ENCODE measurements around the gene OLFM1. TPM values are rescaled to one million over a fixed set of nuclear protein-coding genes. Genes with fewer than 3 reads are reported as not detected.

Gene OLFM1
- total RNA-seq, 1 experiment from 2014 or later: 3.5 TPM

DNA sequence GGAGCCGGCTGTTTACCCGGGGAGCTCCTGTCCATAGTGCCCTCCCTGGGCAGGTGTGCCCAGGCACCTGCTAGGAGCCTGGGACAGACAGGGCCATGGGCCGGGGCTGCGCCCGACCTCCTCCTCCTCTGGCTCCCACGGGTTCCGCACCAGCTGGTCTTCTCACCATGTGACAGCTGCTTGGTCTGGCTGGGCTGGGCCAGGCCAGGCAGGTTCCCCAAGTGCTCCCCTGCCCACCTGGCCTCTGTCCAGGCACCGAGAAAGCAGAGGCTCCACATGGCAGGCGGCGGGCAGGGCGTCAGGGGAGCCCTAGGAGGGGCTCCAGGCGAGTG, 60.0 kb downstream of the OLFM1 start:
- no peaks in the 10 kb centered on the region for H4K20me1 ChIP-seq (ENCODE audit: insufficient read depth)
- intact Hi-C loops (cut with micrococcal nuclease): no loop called here
- H3K4me1 ChIP-seq (ENCODE audit: control insufficient read depth in 1 of 2, insufficient read depth in 2 of 2, low read length in 2 of 2): peaks cover 8 to 14% of the 10 kb centered on the region in 2 experiments; a peak in 3 of 4 replicates
- H3K4me3 ChIP-seq (replicated peaks in 1 of 2; ENCODE audit: low read depth in 1 of 2, low read length in 2 of 2): no peak overlapping the region
- TF ChIP-seq ZFX (IDR thresholded peaks at IDR 0.05) (no peak), SP1 (IDR thresholded peaks at IDR 0.05; ENCODE audit: low read depth) (no peak), CBX3 (IDR thresholded peaks at IDR 0.05; ENCODE audit: low read depth) (no peak), CEBPB (IDR thresholded peaks at IDR 0.05; ENCODE audit: low read depth) (no peak), FOSL1 (IDR thresholded peaks at IDR 0.05; ENCODE audit: low read depth) (no peak), EGR1 (IDR thresholded peaks at IDR 0.05; ENCODE audit: low read depth) (no peak), TCF7L2 (IDR thresholded peaks at IDR 0.05; ENCODE audit: borderline replicate concordance, extremely low read depth, insufficient read depth, insufficient read length) (no peak), POLR2A (IDR thresholded peaks at IDR 0.05; ENCODE audit: borderline replicate concordance, extremely low read depth, insufficient read depth, insufficient read length) (no peak), YY1 (IDR thresholded peaks at IDR 0.05; ENCODE audit: extremely low read depth, insufficient replicate concordance, low read depth, low read length) (no peak), JUND (IDR thresholded peaks at IDR 0.05) (no peak), SIN3A (IDR thresholded peaks at IDR 0.05; ENCODE audit: low read depth) (no peak), ELF1 (IDR thresholded peaks at IDR 0.05; ENCODE audit: borderline replicate concordance, low read depth) (no peak)
- TF ChIP-seq, protein P1, sequence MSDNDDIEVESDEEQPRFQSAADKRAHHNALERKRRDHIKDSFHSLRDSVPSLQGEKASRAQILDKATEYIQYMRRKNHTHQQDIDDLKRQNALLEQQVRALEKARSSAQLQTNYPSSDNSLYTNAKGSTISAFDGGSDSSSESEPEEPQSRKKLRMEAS (IDR thresholded peaks at IDR 0.05): no peak
- TF ChIP-seq, protein P2, sequence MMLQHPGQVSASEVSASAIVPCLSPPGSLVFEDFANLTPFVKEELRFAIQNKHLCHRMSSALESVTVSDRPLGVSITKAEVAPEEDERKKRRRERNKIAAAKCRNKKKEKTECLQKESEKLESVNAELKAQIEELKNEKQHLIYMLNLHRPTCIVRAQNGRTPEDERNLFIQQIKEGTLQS (IDR thresholded peaks at IDR 0.05): no peak
- TF ChIP-seq, protein P3, sequence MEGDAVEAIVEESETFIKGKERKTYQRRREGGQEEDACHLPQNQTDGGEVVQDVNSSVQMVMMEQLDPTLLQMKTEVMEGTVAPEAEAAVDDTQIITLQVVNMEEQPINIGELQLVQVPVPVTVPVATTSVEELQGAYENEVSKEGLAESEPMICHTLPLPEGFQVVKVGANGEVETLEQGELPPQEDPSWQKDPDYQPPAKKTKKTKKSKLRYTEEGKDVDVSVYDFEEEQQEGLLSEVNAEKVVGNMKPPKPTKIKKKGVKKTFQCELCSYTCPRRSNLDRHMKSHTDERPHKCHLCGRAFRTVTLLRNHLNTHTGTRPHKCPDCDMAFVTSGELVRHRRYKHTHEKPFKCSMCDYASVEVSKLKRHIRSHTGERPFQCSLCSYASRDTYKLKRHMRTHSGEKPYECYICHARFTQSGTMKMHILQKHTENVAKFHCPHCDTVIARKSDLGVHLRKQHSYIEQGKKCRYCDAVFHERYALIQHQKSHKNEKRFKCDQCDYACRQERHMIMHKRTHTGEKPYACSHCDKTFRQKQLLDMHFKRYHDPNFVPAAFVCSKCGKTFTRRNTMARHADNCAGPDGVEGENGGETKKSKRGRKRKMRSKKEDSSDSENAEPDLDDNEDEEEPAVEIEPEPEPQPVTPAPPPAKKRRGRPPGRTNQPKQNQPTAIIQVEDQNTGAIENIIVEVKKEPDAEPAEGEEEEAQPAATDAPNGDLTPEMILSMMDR (IDR thresholded peaks at IDR 0.05 in 2 of 3, conservative IDR thresholded peaks at IDR 0.05 in 1 of 3; ENCODE audit: borderline replicate concordance in 1 of 3, insufficient read depth in 1 of 3, low read depth in 2 of 3, low read length in 2 of 3): no peak
- no peaks in the 10 kb centered on the region for H3K9me3 ChIP-seq (ENCODE audit: control insufficient read depth in 1 of 2, insufficient read depth in 1 of 2, low read depth in 1 of 2, low read length in 2 of 2)
- H3K36me3 ChIP-seq (ENCODE audit: control insufficient read depth in 1 of 2, insufficient read depth in 2 of 2, low read length in 2 of 2): no peaks in the 10 kb centered on the region
- no peak overlapping the region for H3K4me2 ChIP-seq (ENCODE audit: low read length)
- RAD21 ChIA-PET (ENCODE audit: low non-redundant PET in 1 of 2, low total read pairs in 2 of 2, uncharacterized antibody in 2 of 2, unreplicated experiment in 2 of 2): no interaction called here
- CTCF ChIA-PET: no interaction called here
- no TSS peak for BruUV-seq (replicated peaks)
- no peak overlapping the region for H2AFZ ChIP-seq (ENCODE audit: low read depth, low read length, poor library complexity, severe bottlenecking)
- H3K9me2 ChIP-seq (ENCODE audit: insufficient read depth): no peaks in the 10 kb centered on the region
- H3K9ac ChIP-seq (ENCODE audit: low read length): no peak overlapping the region
- H3K79me2 ChIP-seq (ENCODE audit: insufficient read depth, low read length): no peaks in the 10 kb centered on the region
- ATAC-seq (no peak), DNase-seq (ENCODE audit: low read depth, low spot score) (no peak)
- POLR2A ChIA-PET: no interaction called here
- H3K27me3 ChIP-seq (ENCODE audit: insufficient read depth, low read length): peaks cover 14% of the 10 kb centered on the region; the same call in 1 of the 2 replicates
- no peak overlapping the region for H3K27ac ChIP-seq (ENCODE audit: low read depth, low read length)
